Measurements from ENCODE around the gene COBL.

GRCh38 chr7:51022821-51023220, 293.8 kb downstream of the COBL start:
- TF ChIP-seq CTCF (IDR thresholded peaks at IDR 0.05) (no peak), POLR2A (IDR thresholded peaks at IDR 0.05) (no peak)
